ENCODE measurements around the gene MRPL10. TPM values are rescaled to one million over a fixed set of nuclear protein-coding genes. Genes with fewer than 3 reads are reported as not detected.

MRPL10 gene
- total RNA-seq, 1 experiment from 2014 or later, result 112 TPM

DNA sequence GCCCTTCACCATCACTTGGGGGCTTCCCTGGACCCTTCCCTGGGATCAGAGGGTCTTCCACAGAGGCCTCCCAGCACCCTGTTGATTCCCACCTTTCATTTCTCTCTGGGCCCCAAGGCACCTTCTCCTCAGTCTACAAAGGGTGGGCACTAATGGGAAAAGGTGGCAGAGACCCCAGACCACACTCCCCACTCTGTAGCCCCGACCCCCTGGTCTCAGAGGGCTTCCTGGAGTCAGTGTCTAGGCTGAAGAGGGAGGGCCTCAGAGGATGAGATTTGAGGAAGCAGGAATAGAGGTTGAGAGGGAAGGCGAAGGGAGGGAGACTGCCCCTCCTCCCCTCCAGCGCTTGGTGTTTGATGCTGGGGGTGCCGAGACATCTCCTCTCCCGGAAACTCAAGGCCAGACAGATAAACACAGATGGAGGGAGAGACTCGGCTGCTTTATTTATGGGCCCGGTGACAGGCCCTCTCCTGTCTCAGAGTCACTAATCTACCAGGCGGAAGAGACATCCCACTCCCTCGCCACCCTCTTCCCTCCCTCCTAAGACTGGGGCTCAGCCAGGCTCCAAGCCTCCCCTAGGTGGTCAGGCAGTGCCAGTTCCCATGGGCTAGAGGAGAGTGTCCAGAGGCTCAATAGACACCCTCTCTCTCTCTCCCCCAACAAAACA is 46.2 kb upstream of the MRPL10 start:
- Histone ChIP-seq H3K4me3 (replicated peaks in 1 of 2; ENCODE audit: low read depth in 1 of 2, low read length in 2 of 2) (no peak overlapping the region), H3K4me1 (ENCODE audit: control insufficient read depth in 1 of 2, insufficient read depth in 2 of 2, low read length in 2 of 2) (peaks cover 2 to 31% of the 10 kb centered on the region in 2 experiments), H3K9ac (ENCODE audit: low read length) (no peak overlapping the region), H3K79me2 (ENCODE audit: insufficient read depth, low read length) (no peaks in the 10 kb centered on the region), H3K9me3 (ENCODE audit: control insufficient read depth in 1 of 2, insufficient read depth in 1 of 2, low read depth in 1 of 2, low read length in 2 of 2) (no peaks in the 10 kb centered on the region), H3K27ac (ENCODE audit: low read depth, low read length) (no peak overlapping the region), H2AFZ (ENCODE audit: low read depth, low read length, poor library complexity, severe bottlenecking) (no peak overlapping the region), H3K4me2 (ENCODE audit: low read length) (0 out of 2 replicates have a peak overlapping the region, but pooled peaks have one; percentile 65), H4K20me1 (ENCODE audit: insufficient read depth) (no peaks in the 10 kb centered on the region), H3K36me3 (ENCODE audit: control insufficient read depth in 1 of 2, insufficient read depth in 2 of 2, low read length in 2 of 2) (no peaks in the 10 kb centered on the region), H3K27me3 (ENCODE audit: insufficient read depth, low read length) (no peaks in the 10 kb centered on the region), H3K9me2 (ENCODE audit: insufficient read depth) (no peaks in the 10 kb centered on the region)
- BruUV-seq (replicated peaks), result no TSS peak
- ChIA-PET RAD21 (ENCODE audit: low non-redundant PET in 1 of 2, low total read pairs in 2 of 2, uncharacterized antibody in 2 of 2, unreplicated experiment in 2 of 2) (no interaction called here), POLR2A (no interaction called here), CTCF (no interaction called here)
- TF ChIP-seq JUND (IDR thresholded peaks at IDR 0.05) (no peak), SRF (IDR thresholded peaks at IDR 0.05; ENCODE audit: low read depth) (no peak), TCF7L2 (IDR thresholded peaks at IDR 0.05; ENCODE audit: borderline replicate concordance, extremely low read depth, insufficient read depth, insufficient read length) (no peak), ZFX (IDR thresholded peaks at IDR 0.05) (no peak), POLR2A (IDR thresholded peaks at IDR 0.05; ENCODE audit: borderline replicate concordance, extremely low read depth, insufficient read depth, insufficient read length) (no peak), YY1 (IDR thresholded peaks at IDR 0.05; ENCODE audit: extremely low read depth, insufficient replicate concordance, low read depth, low read length) (no peak), ZNF274 (IDR thresholded peaks at IDR 0.05; ENCODE audit: low read depth, low read length) (no peak), EGR1 (IDR thresholded peaks at IDR 0.05; ENCODE audit: low read depth) (no peak), CEBPB (IDR thresholded peaks at IDR 0.05; ENCODE audit: low read depth) (no peak), POLR2AphosphoS5 (IDR thresholded peaks at IDR 0.05; ENCODE audit: low read depth, low read length) (no peak), RAD21 (IDR thresholded peaks at IDR 0.05; ENCODE audit: low read depth) (no peak), FOSL1 (IDR thresholded peaks at IDR 0.05; ENCODE audit: low read depth) (no peak), ELF1 (IDR thresholded peaks at IDR 0.05; ENCODE audit: borderline replicate concordance, low read depth) (no peak), CBX3 (IDR thresholded peaks at IDR 0.05; ENCODE audit: low read depth) (no peak), SIN3A (IDR thresholded peaks at IDR 0.05; ENCODE audit: low read depth) (no peak)
- TF ChIP-seq, protein P1, sequence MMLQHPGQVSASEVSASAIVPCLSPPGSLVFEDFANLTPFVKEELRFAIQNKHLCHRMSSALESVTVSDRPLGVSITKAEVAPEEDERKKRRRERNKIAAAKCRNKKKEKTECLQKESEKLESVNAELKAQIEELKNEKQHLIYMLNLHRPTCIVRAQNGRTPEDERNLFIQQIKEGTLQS (IDR thresholded peaks at IDR 0.05), result no peak
- TF ChIP-seq, protein P2, sequence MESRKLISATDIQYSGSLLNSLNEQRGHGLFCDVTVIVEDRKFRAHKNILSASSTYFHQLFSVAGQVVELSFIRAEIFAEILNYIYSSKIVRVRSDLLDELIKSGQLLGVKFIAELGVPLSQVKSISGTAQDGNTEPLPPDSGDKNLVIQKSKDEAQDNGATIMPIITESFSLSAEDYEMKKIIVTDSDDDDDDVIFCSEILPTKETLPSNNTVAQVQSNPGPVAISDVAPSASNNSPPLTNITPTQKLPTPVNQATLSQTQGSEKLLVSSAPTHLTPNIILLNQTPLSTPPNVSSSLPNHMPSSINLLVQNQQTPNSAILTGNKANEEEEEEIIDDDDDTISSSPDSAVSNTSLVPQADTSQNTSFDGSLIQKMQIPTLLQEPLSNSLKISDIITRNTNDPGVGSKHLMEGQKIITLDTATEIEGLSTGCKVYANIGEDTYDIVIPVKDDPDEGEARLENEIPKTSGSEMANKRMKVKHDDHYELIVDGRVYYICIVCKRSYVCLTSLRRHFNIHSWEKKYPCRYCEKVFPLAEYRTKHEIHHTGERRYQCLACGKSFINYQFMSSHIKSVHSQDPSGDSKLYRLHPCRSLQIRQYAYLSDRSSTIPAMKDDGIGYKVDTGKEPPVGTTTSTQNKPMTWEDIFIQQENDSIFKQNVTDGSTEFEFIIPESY (IDR thresholded peaks at IDR 0.05; ENCODE audit: extremely low read depth, insufficient replicate concordance, low read length), result no peak
- TF ChIP-seq, protein P3, sequence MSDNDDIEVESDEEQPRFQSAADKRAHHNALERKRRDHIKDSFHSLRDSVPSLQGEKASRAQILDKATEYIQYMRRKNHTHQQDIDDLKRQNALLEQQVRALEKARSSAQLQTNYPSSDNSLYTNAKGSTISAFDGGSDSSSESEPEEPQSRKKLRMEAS (IDR thresholded peaks at IDR 0.05), result no peak
- TF ChIP-seq, protein P4, sequence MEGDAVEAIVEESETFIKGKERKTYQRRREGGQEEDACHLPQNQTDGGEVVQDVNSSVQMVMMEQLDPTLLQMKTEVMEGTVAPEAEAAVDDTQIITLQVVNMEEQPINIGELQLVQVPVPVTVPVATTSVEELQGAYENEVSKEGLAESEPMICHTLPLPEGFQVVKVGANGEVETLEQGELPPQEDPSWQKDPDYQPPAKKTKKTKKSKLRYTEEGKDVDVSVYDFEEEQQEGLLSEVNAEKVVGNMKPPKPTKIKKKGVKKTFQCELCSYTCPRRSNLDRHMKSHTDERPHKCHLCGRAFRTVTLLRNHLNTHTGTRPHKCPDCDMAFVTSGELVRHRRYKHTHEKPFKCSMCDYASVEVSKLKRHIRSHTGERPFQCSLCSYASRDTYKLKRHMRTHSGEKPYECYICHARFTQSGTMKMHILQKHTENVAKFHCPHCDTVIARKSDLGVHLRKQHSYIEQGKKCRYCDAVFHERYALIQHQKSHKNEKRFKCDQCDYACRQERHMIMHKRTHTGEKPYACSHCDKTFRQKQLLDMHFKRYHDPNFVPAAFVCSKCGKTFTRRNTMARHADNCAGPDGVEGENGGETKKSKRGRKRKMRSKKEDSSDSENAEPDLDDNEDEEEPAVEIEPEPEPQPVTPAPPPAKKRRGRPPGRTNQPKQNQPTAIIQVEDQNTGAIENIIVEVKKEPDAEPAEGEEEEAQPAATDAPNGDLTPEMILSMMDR (IDR thresholded peaks at IDR 0.05 in 2 of 3, conservative IDR thresholded peaks at IDR 0.05 in 1 of 3; ENCODE audit: borderline replicate concordance in 1 of 3, insufficient read depth in 1 of 3, low read depth in 2 of 3, low read length in 2 of 3), result no peak
- DNase-seq (ENCODE audit: low read depth, low spot score) (no peak), ATAC-seq (no peak)
- intact Hi-C loops (cut with micrococcal nuclease), result no loop called here

Data from HCT116 (cell line).